Measurements from ENCODE around the gene EGFL7. TPM values are rescaled to one million over a fixed set of nuclear protein-coding genes. Genes with fewer than 3 reads are reported as not detected.
"Not testable (repeated sequence)": the region's sequence is repeated elsewhere in the genome, so short reads cannot be mapped to it uniquely, and the experiment has no call there.

EGFL7 gene
- total RNA-seq, 1 donor from 2014 or later, result 917 TPM

- no peak for DNase-seq (ENCODE audit: extremely low read depth, low read depth, low spot score)
Observed at GRCh38 chr9:136624184-136624951, 38.3 kb upstream of the EGFL7 start.

DNA sequence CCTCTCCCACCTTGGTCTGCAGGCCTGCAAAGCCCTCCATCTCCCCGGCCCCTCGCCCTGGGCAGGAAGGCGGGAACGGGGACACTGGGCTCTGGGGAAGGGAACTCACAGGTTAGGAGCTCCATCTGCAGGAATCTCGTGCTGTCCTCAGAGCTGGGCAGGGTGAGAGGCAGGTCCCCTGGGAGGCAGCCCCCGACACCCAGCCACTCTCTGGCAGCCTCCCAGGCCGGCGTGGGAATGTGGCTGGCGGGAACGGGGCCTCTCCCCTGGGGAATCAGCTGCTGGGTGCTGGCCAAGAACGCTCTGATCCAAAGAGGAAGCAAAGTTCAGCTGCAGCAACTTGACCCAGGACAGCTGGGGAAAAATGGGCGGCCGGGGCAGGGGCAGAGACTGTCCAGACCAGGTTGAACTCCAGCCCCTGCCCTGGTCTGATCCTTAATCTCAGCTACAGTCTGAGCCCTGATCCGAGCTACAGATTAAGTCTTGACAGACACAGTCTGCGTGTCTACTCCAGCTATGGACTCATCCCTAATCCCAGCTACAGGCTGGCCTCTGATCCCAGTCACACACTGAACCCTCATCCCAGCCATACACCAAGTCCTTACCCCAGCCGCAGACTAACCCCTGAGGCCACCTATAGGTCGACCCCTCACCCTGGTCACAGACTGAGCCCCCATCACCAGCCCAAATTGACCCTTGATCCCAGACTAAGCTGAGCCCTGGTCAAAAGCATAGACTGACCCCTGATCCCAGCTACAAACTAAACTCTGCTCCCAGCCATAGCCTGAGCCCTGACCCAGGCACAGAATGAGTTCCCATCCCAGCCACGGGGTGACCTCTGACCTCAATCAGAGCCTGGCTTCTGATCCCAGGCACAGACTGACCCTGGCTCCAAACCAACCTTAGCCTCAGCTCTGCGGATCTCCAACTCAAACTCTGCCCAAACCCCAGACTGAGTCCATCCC lies 37.3 kb upstream of the EGFL7 start:
- no peak for DNase-seq (ENCODE audit: extremely low read depth, low read depth, low spot score)

DNA sequence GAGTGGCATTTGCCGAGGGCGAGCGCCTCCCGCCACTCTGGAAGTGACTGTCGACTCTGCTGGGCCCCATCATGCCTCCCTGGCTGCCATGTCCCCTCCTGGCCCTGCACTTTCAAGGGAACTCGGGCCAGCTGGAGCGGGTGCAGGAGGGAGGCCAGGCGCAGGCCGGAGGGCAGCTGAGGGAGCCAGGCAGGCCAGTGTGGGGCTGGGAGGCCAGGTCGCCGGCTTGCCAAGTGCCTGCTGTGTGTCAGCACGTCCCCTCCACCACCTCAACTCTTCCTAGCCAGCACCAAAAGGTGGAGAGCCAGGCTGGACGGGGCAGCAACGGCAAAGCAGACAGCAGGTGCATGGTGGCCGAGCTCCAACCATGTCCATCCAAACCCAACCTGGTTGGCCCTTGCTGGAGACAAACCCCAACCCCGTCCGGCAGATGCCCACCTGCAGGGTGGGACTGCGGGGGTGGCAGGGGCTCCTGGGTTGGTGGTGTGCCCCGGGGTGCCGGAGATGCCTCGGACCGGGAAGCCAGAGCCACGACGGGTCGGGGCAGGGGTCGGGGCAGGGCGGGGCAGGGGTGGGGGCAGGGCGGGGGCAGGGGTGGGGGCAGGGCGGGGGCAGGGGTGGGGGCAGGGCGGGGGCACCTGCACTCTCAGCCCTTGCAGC lies 36.5 kb upstream of the EGFL7 start:
- DNase-seq (ENCODE audit: extremely low read depth, low read depth, low spot score), result no peak

GRCh38 chr9:136626740-136627642 lies 35.7 kb upstream of the EGFL7 start:
- DNase-seq (ENCODE audit: extremely low read depth, low read depth, low spot score), result no peak

GRCh38 chr9:136627703-136628102 lies 35.0 kb upstream of the EGFL7 start:
- no peak for DNase-seq (ENCODE audit: extremely low read depth, low read depth, low spot score)

DNA sequence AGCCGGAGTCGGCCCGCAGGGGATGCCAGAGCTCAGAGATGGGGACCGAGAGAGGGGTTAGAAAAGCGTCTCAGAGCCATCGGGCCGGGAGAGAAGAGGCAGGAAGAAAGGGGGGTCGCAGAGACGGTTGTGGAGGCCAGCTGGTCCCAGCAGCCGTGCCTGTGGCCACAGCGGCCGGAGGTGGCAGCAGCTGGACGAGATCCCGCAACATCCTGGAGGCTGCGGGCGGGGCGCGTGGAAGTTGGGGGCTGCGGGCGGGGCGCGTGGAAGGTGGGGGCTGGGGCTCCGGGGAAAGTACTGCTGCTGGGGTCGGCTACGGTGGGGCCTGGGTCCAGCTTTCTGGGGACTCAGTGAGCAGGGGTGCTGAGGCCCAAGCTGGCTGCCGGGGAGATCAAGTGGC lies 34.4 kb upstream of the EGFL7 start:
- DNase-seq (ENCODE audit: extremely low read depth, low read depth, low spot score), result no peak

DNA sequence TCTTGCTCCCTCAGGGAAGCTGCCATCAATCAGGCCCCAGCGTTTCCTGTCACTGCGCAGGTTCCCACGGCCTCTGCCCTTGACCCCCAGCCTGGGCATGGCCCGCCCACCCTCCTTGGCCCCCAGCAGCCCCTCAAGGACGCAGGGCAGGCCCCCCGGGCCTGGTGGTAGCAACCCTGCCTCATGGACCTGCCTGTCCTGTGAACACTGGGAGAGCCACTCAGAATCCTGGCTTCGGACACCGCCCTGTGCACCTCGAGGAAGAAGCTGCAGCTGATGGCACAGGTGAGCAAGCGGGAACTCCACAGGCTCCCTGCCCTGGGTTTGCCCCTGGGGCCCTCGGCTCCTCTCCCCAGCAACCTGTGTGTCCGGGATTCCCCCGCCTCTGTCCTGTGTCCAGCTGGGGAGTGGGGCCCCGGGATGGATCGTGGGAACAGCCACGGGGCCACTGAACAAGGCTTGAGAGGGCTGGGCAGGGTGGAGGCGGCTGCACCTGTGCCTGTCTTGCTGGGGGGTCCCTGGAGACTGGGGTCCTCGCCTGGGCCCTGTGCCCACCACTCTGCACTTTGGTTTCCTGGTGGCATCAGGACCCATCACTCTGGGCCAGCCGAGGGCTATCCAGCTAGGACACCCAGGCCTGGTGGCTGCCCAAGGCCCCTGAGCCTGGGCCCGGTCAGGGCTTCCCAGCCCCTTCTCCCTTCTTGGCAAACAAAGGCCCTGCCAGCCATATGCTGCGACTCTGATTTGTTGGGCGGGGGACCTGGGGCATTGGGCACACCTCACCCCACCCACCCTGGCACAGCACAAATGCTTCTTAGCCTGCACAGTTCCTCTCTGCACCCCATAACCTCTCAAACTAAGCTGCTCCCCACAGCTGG lies 33.5 kb upstream of the EGFL7 start:
- DNase-seq (ENCODE audit: extremely low read depth, low read depth, low spot score), result no peak

- DNase-seq (ENCODE audit: extremely low read depth, low read depth, low spot score), result no peak
Observed at GRCh38 chr9:136629879-136630661, 32.6 kb upstream of the EGFL7 start.

DNA sequence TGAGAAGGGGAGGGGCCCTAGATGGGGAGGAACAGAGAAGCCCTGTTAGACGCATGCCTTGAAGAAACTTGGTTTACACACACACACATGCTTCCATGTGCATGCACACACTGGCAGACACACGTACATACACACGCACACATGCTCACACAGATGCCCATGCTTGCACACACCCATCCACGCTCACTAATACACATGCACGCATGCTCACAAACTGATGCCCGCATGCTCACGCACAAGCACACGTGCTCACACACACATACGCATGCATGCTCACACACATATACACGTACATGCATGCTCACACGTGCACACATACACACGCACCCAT lies 32.1 kb upstream of the EGFL7 start:
- DNase-seq (ENCODE audit: extremely low read depth, low read depth, low spot score), result no peak

GRCh38 chr9:136631038-136632000 lies 31.4 kb upstream of the EGFL7 start:
- no peak for DNase-seq (ENCODE audit: extremely low read depth, low read depth, low spot score)

DNA sequence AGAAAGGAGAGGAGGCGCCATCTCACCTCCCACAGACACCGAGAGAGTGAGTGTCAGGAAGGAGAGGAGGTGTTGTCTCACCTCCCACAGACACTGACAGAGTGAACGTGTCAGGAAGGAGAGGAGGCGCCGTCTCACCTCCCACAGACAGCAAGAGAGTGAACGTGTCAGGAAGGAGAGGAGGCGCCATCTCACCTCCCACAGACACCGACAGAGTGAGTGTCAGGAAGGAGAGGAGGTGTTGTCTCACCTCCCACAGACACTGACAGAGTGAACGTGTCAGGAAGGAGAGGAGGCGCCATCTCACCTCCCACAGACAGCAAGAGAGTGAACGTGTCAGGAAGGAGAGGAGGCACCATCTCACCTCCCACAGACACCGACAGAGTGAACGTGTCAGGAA lies 30.6 kb upstream of the EGFL7 start:
- DNase-seq (ENCODE audit: extremely low read depth, low read depth, low spot score), result not testable (repeated sequence)

DNA sequence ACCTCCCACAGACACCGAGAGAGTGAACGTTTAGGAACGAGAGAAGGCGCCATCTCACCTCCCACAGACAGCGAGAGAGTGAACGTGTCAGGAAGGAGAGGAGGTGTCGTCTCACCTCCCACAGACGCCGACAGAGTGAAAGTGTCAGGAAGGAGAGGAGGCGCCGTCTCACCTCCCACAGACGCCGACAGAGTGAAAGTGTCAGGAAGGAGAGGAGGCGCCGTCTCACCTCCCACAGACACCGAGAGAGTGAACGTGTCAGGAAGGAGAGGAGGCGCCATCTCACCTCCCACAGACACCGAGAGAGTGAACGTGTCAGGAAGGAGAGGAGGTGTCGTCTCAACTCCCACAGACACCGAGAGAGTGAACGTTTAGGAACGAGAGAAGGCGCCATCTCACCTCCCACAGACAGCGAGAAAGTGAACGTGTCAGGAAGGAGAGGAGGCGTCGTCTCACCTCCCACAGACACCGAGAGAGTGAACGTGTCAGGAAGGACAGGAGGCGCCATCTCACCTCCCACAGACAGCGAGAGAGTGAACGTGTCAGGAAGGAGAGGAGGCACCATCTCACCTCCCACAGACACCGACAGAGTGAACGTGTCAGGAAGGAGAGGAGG lies 30.1 kb upstream of the EGFL7 start:
- DNase-seq (ENCODE audit: extremely low read depth, low read depth, low spot score), result not testable (repeated sequence)

DNA sequence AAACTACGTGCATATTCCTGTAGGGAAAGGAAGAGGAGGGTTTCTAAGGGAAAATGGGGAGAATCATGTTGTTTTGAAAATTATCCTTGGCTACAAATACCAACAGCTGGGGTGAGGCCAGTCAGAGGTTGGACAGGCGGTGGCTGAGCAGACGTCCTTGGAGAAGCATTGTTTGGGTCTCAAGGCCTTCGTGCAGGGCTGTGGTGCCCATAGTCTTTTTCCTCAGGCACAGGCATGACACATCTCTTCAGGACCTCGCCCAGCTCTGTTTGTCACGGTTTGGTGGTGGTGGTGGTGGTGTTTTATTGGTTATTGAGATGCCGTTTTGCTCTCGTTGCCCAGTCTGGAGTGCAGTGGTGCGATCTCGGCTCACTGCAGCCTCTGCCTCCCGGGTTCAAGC lies 27.8 kb upstream of the EGFL7 start:
- no peak for DNase-seq (ENCODE audit: extremely low read depth, low read depth, low spot score)

- no peak for DNase-seq (ENCODE audit: extremely low read depth, low read depth, low spot score)
Observed at GRCh38 chr9:136640171-136641111, 22.3 kb upstream of the EGFL7 start.

DNA sequence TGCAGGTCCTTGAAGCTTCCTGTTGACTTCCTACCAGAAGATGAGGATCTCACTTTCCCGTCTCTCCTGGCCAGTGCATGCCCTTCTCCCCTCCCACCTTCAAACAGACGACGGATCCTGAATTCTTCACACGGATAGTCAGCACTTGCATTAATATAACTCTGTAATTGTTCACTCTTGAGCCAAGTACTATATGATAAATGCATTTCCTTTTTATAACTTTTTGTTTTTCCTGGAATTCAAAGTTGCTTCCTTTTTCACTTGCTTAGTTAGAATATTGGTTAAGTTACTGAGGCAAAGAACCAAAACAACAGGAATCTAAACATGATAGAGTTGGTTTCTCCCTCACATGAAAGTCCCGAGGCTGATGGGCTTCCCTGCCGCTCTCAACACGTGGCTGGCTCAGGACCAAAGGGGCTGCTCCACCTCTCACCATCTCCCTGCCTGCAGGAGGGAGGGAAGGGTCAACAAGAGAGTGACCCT lies 20.2 kb upstream of the EGFL7 start:
- DNase-seq (ENCODE audit: extremely low read depth, low read depth, low spot score), result no peak

Measured in glomerular endothelial cell (primary cell).